GM18870 (cell line): ENCODE measurements around the gene TMTC4.
"Not testable (repeated sequence)": the region's sequence is repeated elsewhere in the genome, so short reads cannot be mapped to it uniquely, and the experiment has no call there.

Source experiments
- ATAC-seq: cut with Tn5 transposase; IDR thresholded peaks from one replicate; pipeline ENCODE4 v1.9.1; 2021; ENCODE audit warnings: moderate library complexity; ENCODE audit not compliant: unreplicated experiment

TMTC4 gene

GRCh38 chr13:100633461-100633860 lies 41.1 kb downstream of the TMTC4 start:
- ATAC-seq = no peak

- no peak for ATAC-seq
Measured at GRCh38 chr13:100630555-100630954, 44.0 kb downstream of the TMTC4 start.

GRCh38 chr13:100627120-100627519 lies 47.5 kb downstream of the TMTC4 start:
- ATAC-seq = no peak

GRCh38 chr13:100625447-100625846 lies 49.1 kb downstream of the TMTC4 start:
- no peak for ATAC-seq

- no peak for ATAC-seq
Measured at GRCh38 chr13:100620792-100621191, 53.8 kb downstream of the TMTC4 start.

GRCh38 chr13:100619940-100620339 lies 54.7 kb downstream of the TMTC4 start:
- ATAC-seq = no peak

DNA sequence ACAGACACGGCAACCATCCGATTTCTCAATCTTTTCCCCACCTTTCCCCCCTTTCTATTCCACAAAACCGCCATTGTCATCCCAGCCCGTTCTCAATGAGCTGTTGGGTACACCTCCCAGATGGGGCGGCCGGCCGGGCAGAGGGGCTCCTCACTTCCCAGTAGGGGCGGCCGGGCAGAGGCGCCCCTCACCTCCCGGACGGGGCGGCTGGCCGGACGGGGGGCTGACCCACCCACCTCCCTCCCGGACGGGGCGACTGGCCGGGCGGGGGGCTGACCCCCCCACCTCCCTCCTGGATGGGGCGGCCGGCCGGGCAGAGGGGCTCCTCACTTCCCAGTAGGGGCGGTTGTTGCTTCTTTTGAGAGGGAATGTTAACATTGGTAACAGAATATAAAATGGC lies 55.7 kb downstream of the TMTC4 start:
- ATAC-seq = not testable (repeated sequence)

- no peak for ATAC-seq
Measured at GRCh38 chr13:100613031-100613430, 61.6 kb downstream of the TMTC4 start.

GRCh38 chr13:100611678-100612492 lies 62.7 kb downstream of the TMTC4 start:
- ATAC-seq = peak; percentile 44

DNA sequence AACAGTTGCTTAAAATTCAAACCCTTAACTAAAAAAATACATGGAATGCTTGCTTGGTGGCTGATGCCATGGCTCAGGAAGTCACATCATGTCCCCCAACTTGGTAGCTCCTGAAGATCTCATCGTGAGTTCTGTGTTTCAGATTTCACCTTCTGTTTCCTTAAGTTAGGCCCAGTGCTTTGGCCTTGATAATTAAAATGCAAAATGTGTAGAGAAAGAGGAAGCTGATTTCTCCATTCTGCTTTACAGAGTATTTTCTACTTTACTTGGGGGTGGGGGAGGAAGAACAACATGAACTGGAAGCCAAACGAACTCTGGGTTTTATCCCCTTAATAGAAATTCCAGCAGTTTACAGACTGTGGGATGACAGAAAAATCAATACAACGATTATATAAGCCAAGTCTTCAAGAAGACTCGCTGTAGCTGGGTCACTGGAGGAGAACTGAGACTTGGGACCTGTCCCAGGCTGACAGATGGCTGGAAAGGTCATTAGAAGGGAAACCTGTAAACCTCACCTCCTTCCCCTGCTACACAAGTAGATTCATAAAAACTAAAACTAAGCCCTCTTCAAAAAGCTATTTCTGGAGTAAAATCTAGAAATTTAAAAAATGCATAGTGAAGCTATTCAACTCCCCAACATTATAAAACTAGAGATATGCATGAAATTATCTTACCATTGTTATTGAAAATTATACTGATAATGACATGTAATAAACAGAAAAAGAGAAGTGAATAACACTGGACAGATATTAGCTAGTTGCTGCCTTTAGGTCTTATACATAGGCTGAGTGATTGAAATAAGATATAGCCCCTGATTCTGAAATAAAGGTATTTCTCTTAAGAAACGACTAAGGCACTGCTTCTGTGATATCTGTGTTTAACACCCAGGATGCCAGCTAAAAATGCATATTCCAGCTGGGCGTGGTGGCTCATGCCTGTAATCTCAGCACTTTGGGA lies 63.9 kb downstream of the TMTC4 start:
- no peak for ATAC-seq

GRCh38 chr13:100608906-100609305 lies 65.7 kb downstream of the TMTC4 start:
- ATAC-seq = peak; percentile 83

DNA sequence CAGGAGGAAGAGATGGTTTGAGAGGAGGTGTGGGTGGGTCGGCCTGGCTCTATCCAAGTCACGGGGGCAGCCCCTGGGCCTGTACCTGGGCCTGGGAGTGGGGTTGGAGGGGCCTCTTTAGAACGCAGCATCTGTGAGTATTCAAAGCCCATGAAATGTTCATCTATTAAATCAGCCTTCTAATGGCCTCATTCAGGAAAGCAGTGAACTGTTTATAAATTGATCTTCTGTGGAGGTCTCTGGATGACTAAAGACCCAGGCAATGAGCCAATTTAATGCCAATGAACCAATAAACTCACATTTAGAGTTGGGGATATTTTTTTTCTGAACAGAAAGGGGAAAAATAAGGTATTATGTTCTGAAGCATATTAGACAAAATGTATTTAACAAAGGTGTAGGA lies 66.1 kb downstream of the TMTC4 start:
- ATAC-seq = no peak

- no peak for ATAC-seq
Measured at GRCh38 chr13:100604918-100605710, 69.5 kb downstream of the TMTC4 start.

GRCh38 chr13:100602493-100603111 lies 72.0 kb downstream of the TMTC4 start:
- no peak for ATAC-seq

GRCh38 chr13:100601716-100602115 lies 72.9 kb downstream of the TMTC4 start:
- no peak for ATAC-seq

DNA sequence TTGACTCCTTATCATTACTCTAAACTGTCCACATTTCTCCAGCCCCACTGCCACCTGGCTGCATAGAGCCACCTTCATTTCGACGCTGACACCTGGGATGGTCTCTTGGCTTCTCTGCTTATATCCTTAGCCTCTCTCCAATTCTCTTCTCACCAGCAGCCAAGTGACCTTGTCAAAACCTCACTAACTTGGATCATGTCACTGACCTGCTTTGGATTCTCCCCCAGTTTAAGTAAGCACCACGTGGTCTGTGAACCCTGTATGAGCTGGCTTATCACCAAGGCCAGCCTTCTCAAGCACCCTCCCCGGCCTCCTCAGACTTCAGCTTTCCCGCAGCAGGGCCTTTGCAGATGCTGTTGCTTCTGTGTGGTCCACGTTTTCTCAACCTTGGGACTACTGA lies 73.7 kb downstream of the TMTC4 start:
- no peak for ATAC-seq

- ATAC-seq = no peak
Measured at GRCh38 chr13:100600461-100600860, 74.1 kb downstream of the TMTC4 start.

GRCh38 chr13:100597253-100597652 lies 77.3 kb downstream of the TMTC4 start:
- ATAC-seq = no peak

GRCh38 chr13:100596516-100596915 lies 78.1 kb downstream of the TMTC4 start:
- ATAC-seq = no peak

- no peak for ATAC-seq
Measured at GRCh38 chr13:100594731-100595130, 79.9 kb downstream of the TMTC4 start.

DNA sequence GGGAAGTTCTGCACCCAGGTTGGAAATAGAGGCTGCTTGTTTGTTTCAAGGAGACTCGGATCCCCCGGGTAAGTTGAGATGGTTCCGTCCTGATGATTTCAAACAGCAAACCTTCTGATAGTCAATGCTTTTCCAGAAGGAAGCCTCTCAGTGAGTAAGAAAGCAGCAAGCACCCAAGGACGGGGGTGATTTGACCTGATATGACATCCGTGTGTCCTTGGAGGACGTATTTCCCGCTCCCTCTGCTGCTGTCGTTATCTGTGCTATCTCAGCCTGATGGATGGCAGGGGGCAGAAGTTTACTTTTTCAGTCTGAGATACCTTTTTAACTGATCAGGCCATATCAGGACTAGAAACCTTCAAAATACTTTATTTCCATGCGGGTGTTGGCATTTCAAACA lies 80.3 kb downstream of the TMTC4 start:
- no peak for ATAC-seq
